DOHH2 (cell line): Measurements from ENCODE around the gene UFD1.

Source experiments
- H3F3A ChIP-seq: fragments of 200-600 bp; sonication (generic), shearing (Covaris generic); 2 replicates; pipeline ENCODE4 v1.6.0; 2016; ENCODE audit warnings: antibody characterized with exemption, mild to moderate bottlenecking; ENCODE audit not compliant: control insufficient read depth, insufficient read depth
- H3K27ac ChIP-seq: fragments of 200-600 bp; sonication (generic); 2 replicates; pipeline ENCODE4 v1.5.1; 2014; ENCODE audit warnings: low read depth, mild to moderate bottlenecking, low read length, moderate library complexity
- H3K27me3 ChIP-seq: fragments of 200-600 bp; sonication (generic); 2 replicates; pipeline ENCODE4 v1.6.1; 2014; ENCODE audit warnings: mild to moderate bottlenecking, low read length, mixed read lengths; ENCODE audit not compliant: control insufficient read depth
- H3K36me3 ChIP-seq: fragments of 200-600 bp; sonication (generic); 2 replicates; pipeline ENCODE4 v1.6.1; 2014; ENCODE audit warnings: mild to moderate bottlenecking, low read length, moderate library complexity, mixed read lengths; ENCODE audit not compliant: control insufficient read depth
- H3K4me1 ChIP-seq: fragments of 200-600 bp; sonication (generic); 2 replicates; pipeline ENCODE4 v1.6.1; 2014; ENCODE audit warnings: mild to moderate bottlenecking, low read length, mixed read lengths; ENCODE audit not compliant: control insufficient read depth
- H3K4me2 ChIP-seq: fragments of 200-600 bp; sonication (generic); 2 replicates; pipeline ENCODE4 v1.6.0; 2014; ENCODE audit warnings: mild to moderate bottlenecking, low read length, moderate library complexity
- H3K4me3 ChIP-seq: fragments of 200-600 bp; sonication (generic); 2 replicates; pipeline ENCODE4 v1.5.1; 2014; ENCODE audit warnings: mild to moderate bottlenecking, low read length, mixed read lengths
- H3K79me2 ChIP-seq: fragments of 200-600 bp; sonication (generic); 2 replicates; pipeline ENCODE4 v1.6.1; 2014; ENCODE audit warnings: mild to moderate bottlenecking, low read length, mixed read lengths; ENCODE audit not compliant: control insufficient read depth
- H3K9me2 ChIP-seq: fragments of 200-600 bp; sonication (generic); replicated peaks from 2 replicates; pipeline ENCODE4 v1.6.1; 2014; ENCODE audit warnings: mild to moderate bottlenecking, low read length, mixed read lengths; ENCODE audit not compliant: control insufficient read depth
- H3K9me3 ChIP-seq: fragments of 200-600 bp; sonication (generic); 2 replicates; pipeline ENCODE4 v1.6.1; 2014; ENCODE audit warnings: antibody characterized with exemption, low read length, mixed read lengths; ENCODE audit not compliant: control insufficient read depth, insufficient read depth
- H4K20me1 ChIP-seq: fragments of 200-600 bp; sonication (generic); 2 replicates; pipeline ENCODE4 v1.6.0; 2014; ENCODE audit warnings: low read depth, mild to moderate bottlenecking, antibody characterized with exemption, low read length, moderate library complexity; ENCODE audit not compliant: control insufficient read depth, insufficient read depth
- CTCF ChIP-seq: fragments of 200-600 bp; sonication (generic); IDR thresholded peaks from one replicate; pipeline ENCODE4 v1.5.1; 2014; ENCODE audit warnings: antibody characterized with exemption, mild to moderate bottlenecking, low read depth, low read length; ENCODE audit not compliant: poor library complexity, severe bottlenecking
- EZH2phosphoT487 ChIP-seq: fragments of 200-600 bp; sonication (generic); IDR thresholded peaks from 2 replicates; pipeline ENCODE4 v1.6.1; 2017; ENCODE audit warnings: borderline replicate concordance, mild to moderate bottlenecking, antibody characterized with exemption, low read length, moderate library complexity, mixed read lengths

UFD1 gene

GRCh38 chr22:19520007-19520406 is 41.0 kb upstream of the UFD1 start:
- Histone ChIP-seq H3K4me2 (no peak overlapping the region), H3K27me3 (no peaks in the 10 kb centered on the region), H3K4me3 (no peak overlapping the region), H4K20me1 (no peaks in the 10 kb centered on the region), H3K36me3 (peaks cover 40% of the 10 kb centered on the region), H3K4me1 (no peaks in the 10 kb centered on the region), H3K9me3 (no peaks in the 10 kb centered on the region), H3K27ac (no peak overlapping the region), H3K79me2 (no peaks in the 10 kb centered on the region), H3F3A (no peaks in the 10 kb centered on the region), H3K9me2 (no peaks in the 10 kb centered on the region)
- TF ChIP-seq CTCF, result no peak
- no peak for TF ChIP-seq EZH2phosphoT487

GRCh38 chr22:19519041-19519926 is 40.3 kb upstream of the UFD1 start:
- no peak overlapping the region for H3K4me2 ChIP-seq
- H3K79me2 ChIP-seq, result no peaks in the 10 kb centered on the region
- no peaks in the 10 kb centered on the region for H3F3A ChIP-seq
- H3K9me3 ChIP-seq, result no peaks in the 10 kb centered on the region
- H3K27me3 ChIP-seq, result no peaks in the 10 kb centered on the region
- H3K4me1 ChIP-seq, result no peaks in the 10 kb centered on the region
- TF ChIP-seq EZH2phosphoT487 (no peak), CTCF (no peak)
- no peak overlapping the region for H3K27ac ChIP-seq
- H3K4me3 ChIP-seq, result no peak overlapping the region
- H4K20me1 ChIP-seq, result no peaks in the 10 kb centered on the region
- peaks cover 47% of the 10 kb centered on the region for H3K36me3 ChIP-seq
- no peaks in the 10 kb centered on the region for H3K9me2 ChIP-seq

- peaks cover 53% of the 10 kb centered on the region for H3K36me3 ChIP-seq
- H4K20me1 ChIP-seq, result no peaks in the 10 kb centered on the region
- TF ChIP-seq EZH2phosphoT487 (no peak), CTCF (no peak)
- no peaks in the 10 kb centered on the region for H3K27me3 ChIP-seq
- H3K79me2 ChIP-seq, result no peaks in the 10 kb centered on the region
- H3K9me3 ChIP-seq, result no peaks in the 10 kb centered on the region
- no peak overlapping the region for H3K4me2 ChIP-seq
- no peaks in the 10 kb centered on the region for H3K9me2 ChIP-seq
- H3F3A ChIP-seq, result no peaks in the 10 kb centered on the region
- H3K27ac ChIP-seq, result no peak overlapping the region
- no peaks in the 10 kb centered on the region for H3K4me1 ChIP-seq
- no peak overlapping the region for H3K4me3 ChIP-seq
Observed at GRCh38 chr22:19518635-19519034, 39.6 kb upstream of the UFD1 start.
